ENCODE measurements around the gene ETV5. TPM values are rescaled to one million over a fixed set of nuclear protein-coding genes. Genes with fewer than 3 reads are reported as not detected.

Gene ETV5
- total RNA-seq, 4 donors from 2014 or later: 9.8 to 18.3 (median 12.2) TPM

DNA sequence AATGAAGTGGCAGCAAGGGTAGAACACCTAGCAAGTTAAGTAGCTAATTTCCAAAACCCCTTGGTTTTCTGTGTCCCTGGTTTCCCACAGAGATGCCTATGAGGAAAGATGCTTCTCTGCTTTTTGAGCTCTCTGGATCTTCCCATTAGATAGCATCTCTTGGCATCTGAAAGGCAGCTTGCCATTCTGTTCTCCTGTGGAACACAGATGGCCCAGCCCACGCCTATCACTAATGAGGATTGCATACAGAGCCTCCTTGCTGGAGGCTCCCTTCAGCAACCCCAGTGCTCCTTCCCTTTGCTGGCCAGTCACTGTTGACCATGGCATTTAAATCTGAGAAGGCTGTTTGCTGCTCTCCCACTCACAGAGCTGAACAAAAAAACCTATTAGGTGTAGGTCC, 34.4 kb upstream of the ETV5 start:
- H3K27me3 ChIP-seq: no peaks in the 10 kb centered on the region

DNA sequence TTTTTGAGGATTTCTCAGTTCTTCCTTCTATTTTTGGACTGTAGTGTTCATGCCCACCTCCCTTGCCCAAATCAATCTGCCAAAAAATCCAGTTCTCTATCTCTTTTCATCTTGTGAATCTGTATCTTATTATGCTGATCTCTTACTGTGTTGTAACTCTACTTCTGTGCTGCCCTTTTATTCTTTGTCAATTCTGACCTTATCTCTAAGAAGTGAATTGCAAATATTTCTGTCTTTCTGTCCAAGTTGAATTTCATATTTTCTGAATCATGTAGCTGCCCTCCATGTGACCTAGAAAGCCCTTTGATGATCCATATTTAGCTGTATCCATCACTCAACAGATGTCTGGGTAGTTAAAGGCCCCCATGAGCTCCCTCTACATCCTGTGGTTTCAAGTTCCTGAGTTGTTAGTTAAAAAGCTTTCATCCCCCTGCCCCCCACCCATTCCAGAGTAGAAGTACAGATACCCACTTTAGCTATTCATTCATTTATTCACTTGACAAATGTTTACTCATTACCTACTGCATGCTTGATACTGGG, 33.6 kb upstream of the ETV5 start:
- H3K36me3 ChIP-seq: no peaks in the 10 kb centered on the region

More for the DNA sequence above, 34.4 kb upstream of the ETV5 start:
- H3K4me3 ChIP-seq: no peak overlapping the region
- H3K27ac ChIP-seq: no peak overlapping the region
- no peaks in the 10 kb centered on the region for H3K9me3 ChIP-seq
- 72 to 92% methylated on average over 1 of the region's 1 CpG for WGBS, 2 donors
- no peaks in the 10 kb centered on the region for H3K4me1 ChIP-seq
- TF ChIP-seq, protein P1, sequence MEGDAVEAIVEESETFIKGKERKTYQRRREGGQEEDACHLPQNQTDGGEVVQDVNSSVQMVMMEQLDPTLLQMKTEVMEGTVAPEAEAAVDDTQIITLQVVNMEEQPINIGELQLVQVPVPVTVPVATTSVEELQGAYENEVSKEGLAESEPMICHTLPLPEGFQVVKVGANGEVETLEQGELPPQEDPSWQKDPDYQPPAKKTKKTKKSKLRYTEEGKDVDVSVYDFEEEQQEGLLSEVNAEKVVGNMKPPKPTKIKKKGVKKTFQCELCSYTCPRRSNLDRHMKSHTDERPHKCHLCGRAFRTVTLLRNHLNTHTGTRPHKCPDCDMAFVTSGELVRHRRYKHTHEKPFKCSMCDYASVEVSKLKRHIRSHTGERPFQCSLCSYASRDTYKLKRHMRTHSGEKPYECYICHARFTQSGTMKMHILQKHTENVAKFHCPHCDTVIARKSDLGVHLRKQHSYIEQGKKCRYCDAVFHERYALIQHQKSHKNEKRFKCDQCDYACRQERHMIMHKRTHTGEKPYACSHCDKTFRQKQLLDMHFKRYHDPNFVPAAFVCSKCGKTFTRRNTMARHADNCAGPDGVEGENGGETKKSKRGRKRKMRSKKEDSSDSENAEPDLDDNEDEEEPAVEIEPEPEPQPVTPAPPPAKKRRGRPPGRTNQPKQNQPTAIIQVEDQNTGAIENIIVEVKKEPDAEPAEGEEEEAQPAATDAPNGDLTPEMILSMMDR (IDR thresholded peaks at IDR 0.05): no peak
- TF ChIP-seq POLR2A (IDR thresholded peaks at IDR 0.05) (no peak), EP300 (IDR thresholded peaks at IDR 0.05) (no peak)
- H3K36me3 ChIP-seq: no peaks in the 10 kb centered on the region
- DNase-seq (ENCODE audit: low spot score in 2 of 2): no peak

DNA sequence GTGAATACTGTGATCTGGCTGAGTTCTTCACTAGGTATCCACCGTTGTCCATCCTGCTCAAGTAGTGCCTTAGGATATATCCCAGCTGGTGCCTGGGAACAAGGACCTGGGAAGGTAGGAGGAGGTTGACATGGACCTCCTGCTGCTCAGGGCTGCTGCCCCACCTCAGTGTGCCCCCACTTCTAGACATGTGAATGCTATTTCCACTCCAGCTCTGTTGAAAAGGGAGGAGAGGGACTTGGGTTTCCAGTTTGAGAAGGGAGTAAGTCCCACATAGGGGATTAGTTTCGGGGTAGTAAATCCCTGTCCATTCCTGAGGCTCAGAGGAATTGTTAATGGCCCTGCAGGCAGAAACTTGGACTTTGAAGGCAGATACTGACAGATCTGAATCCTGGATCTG, 32.9 kb upstream of the ETV5 start:
- no peak for DNase-seq (ENCODE audit: low spot score in 2 of 2)
- TF ChIP-seq EP300 (IDR thresholded peaks at IDR 0.05) (no peak), POLR2A (IDR thresholded peaks at IDR 0.05) (no peak)
- TF ChIP-seq, protein P1 (IDR thresholded peaks at IDR 0.05): no peak
- 72 to 81% methylated on average over 2 of the region's 2 CpGs for WGBS, 2 donors
- no peak overlapping the region for H3K27ac ChIP-seq
- no peaks in the 10 kb centered on the region for H3K36me3 ChIP-seq
- no peaks in the 10 kb centered on the region for H3K27me3 ChIP-seq
- H3K9me3 ChIP-seq: no peaks in the 10 kb centered on the region
- H3K4me1 ChIP-seq: no peaks in the 10 kb centered on the region
- no peak overlapping the region for H3K4me3 ChIP-seq

More for the DNA sequence above, 33.6 kb upstream of the ETV5 start:
- Histone ChIP-seq H3K4me1 (no peaks in the 10 kb centered on the region), H3K4me3 (no peak overlapping the region), H3K9me3 (no peaks in the 10 kb centered on the region), H3K27ac (no peak overlapping the region), H3K27me3 (no peaks in the 10 kb centered on the region)
- TF ChIP-seq, protein P1 (IDR thresholded peaks at IDR 0.05): no peak
- TF ChIP-seq POLR2A (IDR thresholded peaks at IDR 0.05) (no peak), EP300 (IDR thresholded peaks at IDR 0.05) (no peak)
- no peak for DNase-seq (ENCODE audit: low spot score in 2 of 2)

DNA sequence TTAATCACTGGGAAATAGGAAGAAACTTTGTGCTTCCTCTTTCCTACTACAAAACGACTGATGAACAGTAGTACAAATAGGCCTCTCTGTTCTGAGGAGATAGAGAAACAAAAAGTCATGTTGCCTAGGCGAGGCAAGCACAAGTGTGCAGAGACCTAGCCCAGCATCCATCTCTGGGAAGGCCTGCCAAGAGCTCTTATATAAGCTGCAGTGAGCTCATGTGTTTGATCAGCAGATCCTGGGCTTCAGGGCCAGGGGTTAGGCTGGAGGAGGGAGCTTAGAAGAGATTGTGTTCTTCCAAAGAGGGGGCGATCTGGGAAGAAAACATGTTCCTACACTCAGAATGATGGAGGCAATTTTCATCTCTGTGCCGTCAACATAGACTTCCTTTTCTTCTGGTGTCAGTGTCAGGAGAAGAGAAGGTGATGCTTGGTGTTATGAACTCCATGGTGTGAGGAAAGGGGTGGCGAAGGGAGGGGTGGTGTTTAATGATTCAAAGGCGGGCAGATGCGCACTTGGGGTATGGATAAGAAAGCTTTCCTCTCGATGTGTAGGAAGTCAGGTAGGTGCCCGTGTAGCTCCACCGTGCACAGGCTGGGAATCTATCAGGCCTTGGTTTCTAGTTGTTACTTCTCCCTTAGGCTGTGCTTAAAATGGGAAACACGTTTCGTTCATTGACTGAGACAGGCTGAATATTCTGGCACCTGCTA, 29.5 kb upstream of the ETV5 start:
- WGBS, 2 donors: 74 to 76% methylated on average over 12 of the region's 12 CpGs

More for the DNA sequence above, 29.5 kb upstream of the ETV5 start:
- H3K27me3 ChIP-seq: no peaks in the 10 kb centered on the region
- no peak for DNase-seq (ENCODE audit: low spot score in 2 of 2)
- no peak overlapping the region for H3K27ac ChIP-seq
- H3K4me1 ChIP-seq: no peaks in the 10 kb centered on the region
- H3K9me3 ChIP-seq: no peaks in the 10 kb centered on the region
- no peak overlapping the region for H3K4me3 ChIP-seq
- H3K36me3 ChIP-seq: no peaks in the 10 kb centered on the region
- TF ChIP-seq POLR2A (IDR thresholded peaks at IDR 0.05) (no peak), EP300 (IDR thresholded peaks at IDR 0.05) (no peak)
- TF ChIP-seq, protein P1 (IDR thresholded peaks at IDR 0.05): no peak

Data from tibial nerve (tissue), 4 donors.